Peyer's patch (tissue), 4 donors: ENCODE measurements around the gene TMEM127.

ENCODE experiments used
- POLR2A ChIP-seq, 2 donors: fragments of 450-650 bp; IDR thresholded peaks; one replicate each; pipeline ENCODE4 v1.5.1; 2017; ENCODE audit warnings: antibody characterized with exemption in 2 of 2, mild to moderate bottlenecking in 2 of 2, moderate library complexity in 2 of 2
- TF ChIP-seq, protein P1 (sequence below), 6 experiments: fragments of 450-650 bp in 4 of 6; fragments of 200-600 bp in 2 of 6; sonication (generic) in 1 of 6; IDR thresholded peaks; one replicate each; pipeline ENCODE4 v1.5.1; 2017 to 2019; ENCODE audit warnings: antibody characterized with exemption in 6 of 6, mild to moderate bottlenecking in 3 of 6, moderate library complexity in 1 of 6

DNA sequence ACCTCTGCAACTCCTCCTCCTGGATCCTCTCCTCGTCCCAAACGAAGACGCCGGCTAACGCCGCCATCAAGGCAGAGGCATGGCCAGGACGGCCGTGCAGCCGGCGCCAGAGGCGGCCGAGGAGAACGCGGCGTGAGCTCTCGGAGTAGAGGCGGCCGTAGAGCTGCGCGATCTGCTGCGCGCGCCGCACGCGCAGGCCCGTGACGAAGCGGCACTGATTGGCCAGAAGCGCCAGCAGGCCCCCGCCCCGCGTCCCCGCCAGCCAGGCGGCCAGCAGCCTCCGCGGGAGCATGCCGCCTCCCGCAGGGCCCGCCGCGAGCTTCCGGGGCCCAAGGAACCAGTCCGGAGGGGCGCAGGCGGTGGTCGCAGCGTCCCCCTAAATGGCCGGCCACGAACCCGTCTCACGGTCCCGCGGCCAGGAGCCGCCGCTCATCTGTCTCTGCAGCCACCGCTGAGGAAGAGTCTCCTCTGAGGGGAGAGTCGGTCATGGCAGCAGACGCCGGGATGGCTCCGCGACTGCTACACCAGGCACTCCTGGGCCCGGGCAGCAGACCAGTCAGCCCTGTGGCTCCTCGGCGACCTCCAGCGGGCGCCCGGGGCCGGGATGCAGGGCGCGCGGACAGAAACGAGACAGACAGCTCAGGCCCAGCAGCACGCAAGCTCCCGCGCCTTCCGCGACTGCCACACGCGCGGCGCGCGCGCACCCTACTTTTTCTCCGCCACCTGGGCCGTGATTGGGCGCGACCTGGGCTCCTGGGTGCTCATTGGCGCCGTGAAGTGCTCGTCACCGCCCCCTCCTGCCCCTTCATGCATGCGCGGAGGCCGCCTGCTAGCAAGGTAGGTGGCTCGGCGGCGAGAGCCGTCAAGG, 57.4 kb downstream of the TMEM127 start, which contains the start of gene STARD7:
- peak; percentile 96 to 98 for TF ChIP-seq POLR2A (IDR thresholded peaks at IDR 0.05)
- TF ChIP-seq, protein P1, sequence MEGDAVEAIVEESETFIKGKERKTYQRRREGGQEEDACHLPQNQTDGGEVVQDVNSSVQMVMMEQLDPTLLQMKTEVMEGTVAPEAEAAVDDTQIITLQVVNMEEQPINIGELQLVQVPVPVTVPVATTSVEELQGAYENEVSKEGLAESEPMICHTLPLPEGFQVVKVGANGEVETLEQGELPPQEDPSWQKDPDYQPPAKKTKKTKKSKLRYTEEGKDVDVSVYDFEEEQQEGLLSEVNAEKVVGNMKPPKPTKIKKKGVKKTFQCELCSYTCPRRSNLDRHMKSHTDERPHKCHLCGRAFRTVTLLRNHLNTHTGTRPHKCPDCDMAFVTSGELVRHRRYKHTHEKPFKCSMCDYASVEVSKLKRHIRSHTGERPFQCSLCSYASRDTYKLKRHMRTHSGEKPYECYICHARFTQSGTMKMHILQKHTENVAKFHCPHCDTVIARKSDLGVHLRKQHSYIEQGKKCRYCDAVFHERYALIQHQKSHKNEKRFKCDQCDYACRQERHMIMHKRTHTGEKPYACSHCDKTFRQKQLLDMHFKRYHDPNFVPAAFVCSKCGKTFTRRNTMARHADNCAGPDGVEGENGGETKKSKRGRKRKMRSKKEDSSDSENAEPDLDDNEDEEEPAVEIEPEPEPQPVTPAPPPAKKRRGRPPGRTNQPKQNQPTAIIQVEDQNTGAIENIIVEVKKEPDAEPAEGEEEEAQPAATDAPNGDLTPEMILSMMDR (IDR thresholded peaks at IDR 0.05) = peak; percentile 7 to 24 (median 14)
